Caco-2 (cell line): Measurements from ENCODE around the gene EPS15. TPM values are rescaled to one million over a fixed set of nuclear protein-coding genes. Genes with fewer than 3 reads are reported as not detected.

ENCODE experiments used
- BruUV-seq: library from RNA; stranded (reverse); fragments of 400-500 nt; replicated peaks from 2 replicates; lab custom pipeline; 2021; lab: Mats Ljungman, UMichigan
- CTCF ChIA-PET: fragments of 300-600 bp; sonication (Branson Sonifier 250); formaldehyde crosslinking; loops from one replicate; lab custom pipeline; 2022; ENCODE audit warnings: antibody characterized with exemption; lab: Charles Lee
- POLR2A ChIA-PET: fragments of 300-600 bp; sonication (Branson Sonifier 250); formaldehyde crosslinking; loops from one replicate; lab custom pipeline; 2022; ENCODE audit warnings: antibody characterized with exemption; lab: Charles Lee
- DNase-seq, 2 experiments: peaks; one replicate each; pipeline versions ENCODE4 v3.0.0 to v3.0.0-alpha.2; 2020 to 2022
- H3K27me3 ChIP-seq: replicated peaks from 2 replicates; pipeline ENCODE4 v1.6.0; 2011; ENCODE audit warnings: low read length; ENCODE audit not compliant: control insufficient read depth, insufficient read depth
- H3K36me3 ChIP-seq: 2 replicates; pipeline ENCODE4 v1.5.1; 2011; ENCODE audit warnings: low read length; ENCODE audit not compliant: control insufficient read depth, insufficient read depth
- H3K4me1 ChIP-seq: fragments of 250-450 bp; sonication (Bioruptor Pico); 2 replicates; pipeline ENCODE4 v1.5.1; 2020; ENCODE audit warnings: mild to moderate bottlenecking
- H3K4me3 ChIP-seq: 2 replicates; pipeline ENCODE4 v1.5.1; 2011; ENCODE audit warnings: low read depth, mild to moderate bottlenecking, control low read depth, low read length
- H3K9me3 ChIP-seq: fragments of 250-450 bp; sonication (Bioruptor Pico); 2 replicates; pipeline ENCODE4 v1.5.1; 2020; ENCODE audit warnings: mild to moderate bottlenecking, moderate library complexity
- H3K27ac Mint-ChIP-seq: one replicate; pipeline ENCODE4 v1.8.0; 2022; ENCODE audit warnings: mixed read lengths; ENCODE audit not compliant: unreplicated experiment
- H3K27me3 Mint-ChIP-seq: one replicate; pipeline ENCODE4 v1.8.0; 2022; ENCODE audit warnings: mixed read lengths; ENCODE audit not compliant: insufficient read depth, unreplicated experiment
- H3K36me3 Mint-ChIP-seq: one replicate; pipeline ENCODE4 v1.8.0; 2022; ENCODE audit warnings: mild to moderate bottlenecking, mixed read lengths; ENCODE audit not compliant: insufficient read depth, unreplicated experiment
- H3K4me1 Mint-ChIP-seq: one replicate; pipeline ENCODE4 v1.8.0; 2022; ENCODE audit warnings: low read depth, mixed read lengths; ENCODE audit not compliant: unreplicated experiment
- H3K4me3 Mint-ChIP-seq: one replicate; pipeline ENCODE4 v1.8.0; 2022; ENCODE audit warnings: mild to moderate bottlenecking, moderate library complexity, mixed read lengths; ENCODE audit not compliant: unreplicated experiment
- H3K9me3 Mint-ChIP-seq: one replicate; pipeline ENCODE4 v1.8.0; 2022; ENCODE audit warnings: mixed read lengths; ENCODE audit not compliant: unreplicated experiment
- intact Hi-C: fragments of 100-400 bp; cut with micrococcal nuclease; formaldehyde crosslinking; loops from one replicate; pipeline ENCODE4 v1.10.0; 2022; ENCODE audit not compliant: unreplicated experiment
- total RNA-seq: library from RNA; stranded (reverse); gene quantifications from 2 replicates; pipeline ENCODE4 v1.2.3, GENCODE V29; 2022
- TF ChIP-seq, protein P1 (sequence below), 2 experiments: fragments of 200-600 bp in 1 of 2; IDR thresholded peaks; 1 replicate in 1 of 2; 2 replicates in 1 of 2; pipeline versions ENCODE4 v1.5.1 to v1.8.0; 2011 to 2022; ENCODE audit warnings: antibody characterized with exemption in 1 of 2, control low read depth in 1 of 2, inconsistent platforms in 1 of 2, low read depth in 1 of 2, low read length in 1 of 2, mild to moderate bottlenecking in 1 of 2, moderate library complexity in 1 of 2; ENCODE audit not compliant: insufficient read depth in 1 of 2, severe bottlenecking in 1 of 2, unreplicated experiment in 1 of 2

Gene EPS15
- total RNA-seq, 1 experiment from 2014 or later: 41.5 TPM

DNA sequence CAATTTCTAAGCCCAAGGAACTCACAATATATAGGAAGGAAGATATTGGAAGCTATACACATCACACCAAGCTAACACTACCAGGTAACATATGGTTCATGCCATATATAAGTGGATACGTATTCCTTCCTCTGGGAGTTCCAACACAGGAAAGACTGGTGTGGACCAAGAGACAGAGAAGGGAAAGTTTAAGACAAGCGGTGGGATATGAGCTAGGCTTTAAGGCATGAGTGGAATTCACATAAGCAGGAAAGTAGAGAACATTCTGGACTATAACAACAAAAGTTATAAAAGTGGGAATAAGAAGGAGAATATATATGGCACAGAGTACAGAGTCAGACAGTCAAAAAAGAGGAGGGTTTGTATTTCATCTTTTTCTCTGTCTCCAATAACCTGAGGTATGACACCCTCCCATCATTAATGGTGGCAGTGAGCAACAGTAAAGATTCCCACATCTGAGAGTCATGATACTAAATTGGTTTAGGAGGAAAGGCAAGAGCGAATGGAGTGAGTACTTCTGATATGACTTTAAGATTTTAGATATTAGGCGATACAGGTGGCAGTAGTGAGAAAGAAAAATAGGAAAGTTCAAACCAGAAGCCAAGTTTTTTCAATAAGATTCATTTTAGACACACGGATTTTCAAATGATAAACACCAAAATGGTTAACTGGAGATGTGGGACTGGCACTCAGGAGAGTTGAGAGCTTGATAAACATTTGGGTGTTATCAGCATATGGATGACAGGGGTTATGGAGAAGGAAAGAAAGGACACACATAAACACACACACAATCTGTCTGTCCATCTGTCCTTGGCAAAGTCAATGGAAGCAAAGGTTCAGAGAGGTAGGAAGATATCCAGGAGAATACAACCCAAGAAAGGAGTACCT, 101.3 kb downstream of the EPS15 start:
- H3K27ac Mint-ChIP-seq: no peak overlapping the region
- ChIA-PET CTCF (no interaction called here), POLR2A (no interaction called here)
- H3K4me1 ChIP-seq: peaks cover 8% of the 10 kb centered on the region
- peaks cover 6% of the 10 kb centered on the region for H3K36me3 Mint-ChIP-seq
- no peaks in the 10 kb centered on the region for H3K36me3 ChIP-seq
- TF ChIP-seq, protein P1, sequence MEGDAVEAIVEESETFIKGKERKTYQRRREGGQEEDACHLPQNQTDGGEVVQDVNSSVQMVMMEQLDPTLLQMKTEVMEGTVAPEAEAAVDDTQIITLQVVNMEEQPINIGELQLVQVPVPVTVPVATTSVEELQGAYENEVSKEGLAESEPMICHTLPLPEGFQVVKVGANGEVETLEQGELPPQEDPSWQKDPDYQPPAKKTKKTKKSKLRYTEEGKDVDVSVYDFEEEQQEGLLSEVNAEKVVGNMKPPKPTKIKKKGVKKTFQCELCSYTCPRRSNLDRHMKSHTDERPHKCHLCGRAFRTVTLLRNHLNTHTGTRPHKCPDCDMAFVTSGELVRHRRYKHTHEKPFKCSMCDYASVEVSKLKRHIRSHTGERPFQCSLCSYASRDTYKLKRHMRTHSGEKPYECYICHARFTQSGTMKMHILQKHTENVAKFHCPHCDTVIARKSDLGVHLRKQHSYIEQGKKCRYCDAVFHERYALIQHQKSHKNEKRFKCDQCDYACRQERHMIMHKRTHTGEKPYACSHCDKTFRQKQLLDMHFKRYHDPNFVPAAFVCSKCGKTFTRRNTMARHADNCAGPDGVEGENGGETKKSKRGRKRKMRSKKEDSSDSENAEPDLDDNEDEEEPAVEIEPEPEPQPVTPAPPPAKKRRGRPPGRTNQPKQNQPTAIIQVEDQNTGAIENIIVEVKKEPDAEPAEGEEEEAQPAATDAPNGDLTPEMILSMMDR (IDR thresholded peaks at IDR 0.05; ENCODE audit: insufficient read depth in 1 of 2, low read depth in 1 of 2, low read length in 1 of 2, severe bottlenecking in 1 of 2, unreplicated experiment in 1 of 2): no peak
- H3K9me3 Mint-ChIP-seq: no peaks in the 10 kb centered on the region
- no peak overlapping the region for H3K4me3 ChIP-seq
- no peak overlapping the region for H3K4me3 Mint-ChIP-seq
- DNase-seq: no peak
- intact Hi-C loops: no loop called here
- peaks cover 22% of the 10 kb centered on the region for H3K4me1 Mint-ChIP-seq
- no TSS peak for BruUV-seq
- no peaks in the 10 kb centered on the region for H3K9me3 ChIP-seq
- no peaks in the 10 kb centered on the region for H3K27me3 Mint-ChIP-seq
- no peaks in the 10 kb centered on the region for H3K27me3 ChIP-seq

DNA sequence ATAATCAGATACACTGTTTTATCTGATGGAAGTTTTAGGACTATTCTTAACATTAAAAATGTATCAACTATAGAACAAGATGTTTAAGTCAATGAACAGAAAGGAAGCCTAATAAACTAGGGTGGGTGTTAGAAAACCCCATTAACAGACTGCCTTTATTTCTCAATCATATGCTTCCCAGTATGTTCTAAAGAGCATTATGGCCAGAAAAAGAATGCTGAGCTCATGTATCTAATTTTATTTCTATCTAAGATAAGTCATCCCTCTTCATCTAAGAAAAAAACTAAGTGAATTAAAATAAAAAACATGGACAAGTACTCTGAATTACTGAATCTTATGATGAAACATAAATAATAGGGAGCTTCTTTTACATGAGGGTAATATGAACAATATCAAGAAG, 102.2 kb downstream of the EPS15 start:
- no peak overlapping the region for H3K4me3 Mint-ChIP-seq
- H3K27me3 Mint-ChIP-seq: no peaks in the 10 kb centered on the region
- H3K27ac Mint-ChIP-seq: no peak overlapping the region
- H3K36me3 Mint-ChIP-seq: peaks cover 6% of the 10 kb centered on the region
- peaks cover 15% of the 10 kb centered on the region for H3K4me1 ChIP-seq
- intact Hi-C loops: no loop called here
- H3K9me3 Mint-ChIP-seq: no peaks in the 10 kb centered on the region
- TF ChIP-seq, protein P1 (IDR thresholded peaks at IDR 0.05; ENCODE audit: insufficient read depth in 1 of 2, low read depth in 1 of 2, low read length in 1 of 2, severe bottlenecking in 1 of 2, unreplicated experiment in 1 of 2): no peak
- ChIA-PET CTCF (no interaction called here), POLR2A (no interaction called here)
- H3K9me3 ChIP-seq: no peaks in the 10 kb centered on the region
- no peak for DNase-seq
- no peaks in the 10 kb centered on the region for H3K36me3 ChIP-seq
- no TSS peak for BruUV-seq
- H3K4me1 Mint-ChIP-seq: peaks cover 23% of the 10 kb centered on the region
- H3K4me3 ChIP-seq: no peak overlapping the region
- H3K27me3 ChIP-seq: no peaks in the 10 kb centered on the region

DNA sequence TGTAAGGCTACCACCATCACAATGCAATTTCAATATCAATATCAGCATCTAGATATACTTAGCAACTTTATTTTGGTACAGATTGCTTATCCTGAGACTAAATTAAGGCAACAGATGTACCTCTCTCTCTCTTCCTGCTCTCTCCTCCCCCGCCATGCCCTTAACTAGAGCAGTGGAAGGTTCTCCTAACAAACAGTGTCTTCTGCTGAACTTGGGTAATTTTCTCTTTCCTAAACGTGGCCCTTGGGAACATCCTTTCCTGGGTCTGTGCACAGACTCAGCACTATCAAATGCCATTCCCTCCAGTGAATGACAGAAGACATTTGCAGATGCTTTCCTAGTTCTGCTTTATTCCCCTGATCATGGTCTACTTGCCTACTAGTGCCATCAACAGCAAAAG, 103.1 kb downstream of the EPS15 start:
- no peaks in the 10 kb centered on the region for H3K9me3 ChIP-seq
- no peak for DNase-seq
- Mint-ChIP-seq H3K4me1 (peaks cover 23% of the 10 kb centered on the region), H3K27ac (no peak overlapping the region), H3K27me3 (no peaks in the 10 kb centered on the region), H3K4me3 (no peak overlapping the region), H3K36me3 (peaks cover 6% of the 10 kb centered on the region), H3K9me3 (no peaks in the 10 kb centered on the region)
- no peaks in the 10 kb centered on the region for H3K36me3 ChIP-seq
- H3K4me3 ChIP-seq: no peak overlapping the region
- CTCF ChIA-PET: no interaction called here
- TF ChIP-seq, protein P1 (IDR thresholded peaks at IDR 0.05; ENCODE audit: insufficient read depth in 1 of 2, low read depth in 1 of 2, low read length in 1 of 2, severe bottlenecking in 1 of 2, unreplicated experiment in 1 of 2): no peak
- POLR2A ChIA-PET: no interaction called here
- H3K4me1 ChIP-seq: peaks cover 21% of the 10 kb centered on the region
- intact Hi-C loops: no loop called here
- H3K27me3 ChIP-seq: no peaks in the 10 kb centered on the region
- BruUV-seq: no TSS peak
